Measurements from ENCODE around the gene APEH. TPM values are rescaled to one million over a fixed set of nuclear protein-coding genes. Genes with fewer than 3 reads are reported as not detected.

Gene APEH
- 202 and 264 TPM in 2 replicates for total RNA-seq (2014; rRNA removed; shearing (Covaris generic))
- polyA plus RNA-seq (2016; fragmentation: Nextera tagmentation; extraction: Ambion mirVana), result 170 and 178 TPM in 2 replicates
- long read RNA-seq, transcript APEH-201 (22 exons, 3,220 nt), result major isoform, 51 of 91 reads
- long read RNA-seq, partial matches to known transcripts, result 25 of 91 reads
- long read RNA-seq, other reads (novel, unspliced or antisense), result 15 of 91 reads

DNA sequence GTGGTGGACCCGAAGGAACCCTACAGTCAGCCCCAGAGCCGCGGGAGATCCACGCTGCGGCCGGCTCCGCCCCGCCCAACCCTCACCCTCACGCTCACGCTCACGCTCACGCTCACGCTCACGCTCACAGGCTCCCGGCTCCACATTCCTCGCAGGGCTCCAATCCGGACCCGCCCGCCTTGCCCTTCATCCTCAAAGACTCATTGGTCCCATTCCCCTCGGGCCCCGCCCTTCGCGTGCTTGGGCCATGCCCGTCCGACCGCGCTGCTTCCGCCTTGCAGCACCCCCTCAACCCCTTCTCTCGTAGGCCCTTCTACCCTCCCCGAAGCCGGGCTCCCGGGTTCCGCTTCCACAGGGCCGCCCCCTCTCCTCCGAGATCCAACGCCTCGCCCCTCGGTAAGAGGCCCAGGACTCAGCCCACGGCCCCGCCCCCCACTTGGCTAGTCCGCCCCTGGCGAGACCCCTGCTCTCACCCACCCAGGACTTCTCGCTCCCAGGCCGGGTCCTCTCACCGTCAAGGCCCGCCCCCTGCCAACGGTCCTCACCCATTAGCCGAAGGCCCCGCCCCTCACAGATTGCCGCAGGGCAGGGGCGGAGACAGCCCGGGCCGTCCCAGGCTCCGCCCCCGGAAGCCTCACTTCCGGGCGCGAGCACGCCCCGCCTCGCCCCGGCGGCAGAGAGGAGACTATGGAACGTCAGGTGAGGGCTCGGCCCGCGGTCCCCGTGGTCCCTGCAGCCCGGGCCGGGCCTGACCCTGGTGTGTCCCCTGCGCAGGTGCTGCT, at the start of gene APEH:
APEH (plus strand) TSS at position 637 of the 782 bp plus-strand sequence; CDS start at position 688, 51 bp downstream.
- peaks cover 11% of the 10 kb centered on the region for H3K27me3 Mint-ChIP-seq (ENCODE audit: insufficient read depth, low read depth, poor library complexity)
- Histone ChIP-seq H3K36me3 (ENCODE audit: insufficient read depth) (peaks cover 9% of the 10 kb centered on the region; the same call in 1 of the 2 replicates), H3K4me1 (ENCODE audit: insufficient read depth) (peaks cover 15% of the 10 kb centered on the region), H3K9me2 (ENCODE audit: insufficient read depth) (no peaks in the 10 kb centered on the region), H3K27me3 (ENCODE audit: insufficient read depth) (no peaks in the 10 kb centered on the region), H3F3A (replicated peaks; ENCODE audit: low read depth) (no peaks in the 10 kb centered on the region), H4K20me1 (replicated peaks; ENCODE audit: insufficient read depth) (peaks cover 16% of the 10 kb centered on the region; the same call in 1 of the 2 replicates), H3K4me3 (peak within 1 kb of the TSS; percentile 89), H3K4me2 (peak within 1 kb of the TSS; percentile 94), H3K79me2 (replicated peaks; ENCODE audit: insufficient read depth) (peaks cover 11% of the 10 kb centered on the region), H3K27ac (ENCODE audit: low read depth) (peak within 1 kb of the TSS; percentile 99), H2AFZ (peak within 1 kb of the TSS; percentile 83)
- H3K4me3 Mint-ChIP-seq, result peak within 1 kb of the TSS; percentile 92
- H3K27ac Mint-ChIP-seq, result peak within 1 kb of the TSS; percentile 97
- no peaks in the 10 kb centered on the region for H3K9me3 Mint-ChIP-seq
- DNase-seq (ENCODE audit: low spot score), result peak; percentile 100
- peak; percentile 59 for TF ChIP-seq CREB1 (CRISPR knock-in tag; IDR thresholded peaks at IDR 0.05; ENCODE audit: low read depth)
- TF ChIP-seq CTCF (conservative IDR thresholded peaks at IDR 0.05; ENCODE audit: low read depth in 2 of 2), result no peak
- TF ChIP-seq ZNF462 (CRISPR knock-in tag; IDR thresholded peaks at IDR 0.05), result no peak
- TF ChIP-seq, protein P1, sequence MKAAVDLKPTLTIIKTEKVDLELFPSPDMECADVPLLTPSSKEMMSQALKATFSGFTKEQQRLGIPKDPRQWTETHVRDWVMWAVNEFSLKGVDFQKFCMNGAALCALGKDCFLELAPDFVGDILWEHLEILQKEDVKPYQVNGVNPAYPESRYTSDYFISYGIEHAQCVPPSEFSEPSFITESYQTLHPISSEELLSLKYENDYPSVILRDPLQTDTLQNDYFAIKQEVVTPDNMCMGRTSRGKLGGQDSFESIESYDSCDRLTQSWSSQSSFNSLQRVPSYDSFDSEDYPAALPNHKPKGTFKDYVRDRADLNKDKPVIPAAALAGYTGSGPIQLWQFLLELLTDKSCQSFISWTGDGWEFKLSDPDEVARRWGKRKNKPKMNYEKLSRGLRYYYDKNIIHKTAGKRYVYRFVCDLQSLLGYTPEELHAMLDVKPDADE (IDR thresholded peaks at IDR 0.05), result 0 out of 2 replicates have a peak, but pooled peaks have one; percentile 33
- no peak for TF ChIP-seq NANOG (IDR thresholded peaks at IDR 0.05; ENCODE audit: borderline replicate concordance)
- peak; percentile 89 for TF ChIP-seq POLR2AphosphoS5 (IDR thresholded peaks at IDR 0.05; ENCODE audit: low read depth)
- peak; percentile 87 for ATAC-seq
- peaks cover 33% of the 10 kb centered on the region for H3K36me3 Mint-ChIP-seq (ENCODE audit: low read depth)
- H3K4me1 Mint-ChIP-seq, result peaks cover 23% of the 10 kb centered on the region

Measured in GM23338 (cell line).